ENCODE measurements around the gene STX1A.

- no peak for TF ChIP-seq USF1 (CRISPR knock-in tag; IDR thresholded peaks at IDR 0.05)
- TF ChIP-seq SP1 (CRISPR knock-in tag; conservative IDR thresholded peaks at IDR 0.05), result peak; percentile 82
- no peak for TF ChIP-seq CREM (CRISPR knock-in tag; IDR thresholded peaks at IDR 0.05)
- TF ChIP-seq CBFB (CRISPR knock-in tag; IDR thresholded peaks at IDR 0.05; ENCODE audit: low read depth), result no peak
- TF ChIP-seq ZNF512 (CRISPR knock-in tag; IDR thresholded peaks at IDR 0.05; ENCODE audit: borderline replicate concordance), result no peak
- TF ChIP-seq CTCF (IDR thresholded peaks at IDR 0.05), result peak; percentile 86
- no peak for TF ChIP-seq SMAD3 (CRISPR knock-in tag; IDR thresholded peaks at IDR 0.05; ENCODE audit: borderline replicate concordance)
- no peak for TF ChIP-seq CREB1 (CRISPR knock-in tag; IDR thresholded peaks at IDR 0.05)
- TF ChIP-seq USF2 (CRISPR knock-in tag; IDR thresholded peaks at IDR 0.05), result no peak
- TF ChIP-seq ZNF396 (CRISPR knock-in tag; IDR thresholded peaks at IDR 0.05; ENCODE audit: borderline replicate concordance), result no peak
- no peak for TF ChIP-seq ZBTB21 (CRISPR knock-in tag; IDR thresholded peaks at IDR 0.05; ENCODE audit: borderline replicate concordance)
- TF ChIP-seq ZSCAN18 (CRISPR knock-in tag; IDR thresholded peaks at IDR 0.05), result no peak
- TF ChIP-seq MLX (CRISPR knock-in tag; IDR thresholded peaks at IDR 0.05), result no peak
These were observed 51.9 kb downstream of the STX1A start, which contains the start of gene VPS37D for GRCh38 chr7:73667344-73668102.
